Right atrium auricular region (tissue), 2 donors: ENCODE measurements around the gene ZNF81. TPM values are rescaled to one million over a fixed set of nuclear protein-coding genes. Genes with fewer than 3 reads are reported as not detected.
"Not testable (repeated sequence)": the region's sequence is repeated elsewhere in the genome, so short reads cannot be mapped to it uniquely, and the experiment has no call there.

Experiments used
- DNase-seq: peaks from one replicate; pipeline ENCODE4 v3.0.0-alpha.2; 2019; ENCODE audit warnings: low spot score
- H3K27ac ChIP-seq, 2 donors: fragments of 200-600 bp; sonication (generic); 1 replicate in 1 of 2; 2 replicates in 1 of 2; pipeline ENCODE4 v1.5.1; 2016 to 2019
- H3K27me3 ChIP-seq, 2 donors: fragments of 200-600 bp; sonication (generic); one replicate each; pipeline versions ENCODE4 v1.5.1 to v1.6.0; 2017 to 2019
- H3K36me3 ChIP-seq: fragments of 200-600 bp; sonication (generic); one replicate; pipeline ENCODE4 v1.5.1; 2016
- H3K4me1 ChIP-seq, 2 donors: fragments of 200-600 bp; sonication (generic); one replicate each; pipeline versions ENCODE4 v1.5.1 to v1.6.0; 2017 to 2019
- H3K4me3 ChIP-seq, 2 donors: fragments of 200-600 bp; sonication (generic); 1 replicate in 1 of 2; 2 replicates in 1 of 2; pipeline ENCODE4 v1.5.1; 2017 to 2019; ENCODE audit warnings: mild to moderate bottlenecking in 1 of 2, moderate library complexity in 1 of 2
- H3K9me3 ChIP-seq, 2 donors: fragments of 200-600 bp; sonication (generic); one replicate each; pipeline ENCODE4 v1.5.1; 2019
- total RNA-seq, 2 donors: library from RNA; depleted of rRNA; stranded (reverse); fragments of >200 nt; gene quantifications; one replicate each; pipeline ENCODE4 v1.1.0, GENCODE V29; 2016
- TF ChIP-seq, protein P1 (sequence below), 2 donors: fragments of 200-600 bp; sonication (generic); IDR thresholded peaks; one replicate each; pipeline ENCODE4 v1.5.1; 2019; ENCODE audit warnings: antibody characterized with exemption in 2 of 2

The ZNF81 gene
- total RNA-seq, 2 donors from 2014 or later, result 3.6 to 4.7 TPM

DNA sequence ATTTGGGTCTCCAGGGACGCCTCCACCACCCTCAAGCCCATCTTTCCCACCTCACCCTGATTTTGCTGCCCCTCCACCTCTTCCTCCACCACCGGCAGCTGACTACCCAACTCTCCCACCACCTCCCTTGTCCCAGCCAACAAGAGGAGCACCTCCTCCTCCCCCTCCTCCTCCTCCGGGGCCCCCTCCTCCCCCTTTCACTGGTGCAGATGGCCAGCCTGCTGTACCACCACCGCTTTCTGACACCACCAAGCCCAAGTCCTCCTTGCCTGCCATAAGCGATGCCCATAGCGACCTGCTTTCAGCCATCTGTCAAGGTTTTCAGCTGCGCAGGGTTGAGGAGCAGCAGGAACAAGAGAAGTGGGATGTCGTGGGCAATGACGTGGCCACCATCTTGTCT is 32.4 kb upstream of the ZNF81 start:
- Histone ChIP-seq H3K4me3 (no peak overlapping the region), H3K4me1 (no peaks in the 10 kb centered on the region), H3K9me3 (no peaks in the 10 kb centered on the region), H3K36me3 (no peaks in the 10 kb centered on the region), H3K27me3 (no peaks in the 10 kb centered on the region), H3K27ac (no peak overlapping the region)
- no peak for DNase-seq
- TF ChIP-seq, protein P1, sequence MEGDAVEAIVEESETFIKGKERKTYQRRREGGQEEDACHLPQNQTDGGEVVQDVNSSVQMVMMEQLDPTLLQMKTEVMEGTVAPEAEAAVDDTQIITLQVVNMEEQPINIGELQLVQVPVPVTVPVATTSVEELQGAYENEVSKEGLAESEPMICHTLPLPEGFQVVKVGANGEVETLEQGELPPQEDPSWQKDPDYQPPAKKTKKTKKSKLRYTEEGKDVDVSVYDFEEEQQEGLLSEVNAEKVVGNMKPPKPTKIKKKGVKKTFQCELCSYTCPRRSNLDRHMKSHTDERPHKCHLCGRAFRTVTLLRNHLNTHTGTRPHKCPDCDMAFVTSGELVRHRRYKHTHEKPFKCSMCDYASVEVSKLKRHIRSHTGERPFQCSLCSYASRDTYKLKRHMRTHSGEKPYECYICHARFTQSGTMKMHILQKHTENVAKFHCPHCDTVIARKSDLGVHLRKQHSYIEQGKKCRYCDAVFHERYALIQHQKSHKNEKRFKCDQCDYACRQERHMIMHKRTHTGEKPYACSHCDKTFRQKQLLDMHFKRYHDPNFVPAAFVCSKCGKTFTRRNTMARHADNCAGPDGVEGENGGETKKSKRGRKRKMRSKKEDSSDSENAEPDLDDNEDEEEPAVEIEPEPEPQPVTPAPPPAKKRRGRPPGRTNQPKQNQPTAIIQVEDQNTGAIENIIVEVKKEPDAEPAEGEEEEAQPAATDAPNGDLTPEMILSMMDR (IDR thresholded peaks at IDR 0.05), result no peak

DNA sequence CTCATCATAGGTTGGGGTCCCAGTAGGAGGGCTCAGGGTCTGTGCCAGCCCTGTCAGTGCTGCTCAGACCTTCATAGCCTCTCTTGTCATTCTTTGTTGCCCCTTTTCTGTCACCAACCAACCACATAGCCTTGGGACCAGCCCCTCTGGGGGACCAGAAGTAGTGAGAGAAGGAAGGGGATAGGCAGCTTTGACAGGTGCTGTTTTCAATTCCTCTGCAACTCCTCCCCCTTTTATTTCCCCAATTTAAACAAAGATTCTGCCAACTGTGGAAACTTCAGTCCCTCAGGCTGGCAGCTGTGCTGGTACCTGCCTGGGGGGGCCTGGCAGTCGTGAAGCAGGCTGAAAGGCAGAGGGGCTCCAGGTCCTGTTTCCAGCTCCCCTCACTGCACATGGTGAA is 30.9 kb upstream of the ZNF81 start:
- H3K36me3 ChIP-seq, H3K4me1 ChIP-seq, H3K4me3 ChIP-seq, H3K27me3 ChIP-seq, DNase-seq, H3K27ac ChIP-seq, H3K9me3 ChIP-seq: not testable (repeated sequence)

DNA sequence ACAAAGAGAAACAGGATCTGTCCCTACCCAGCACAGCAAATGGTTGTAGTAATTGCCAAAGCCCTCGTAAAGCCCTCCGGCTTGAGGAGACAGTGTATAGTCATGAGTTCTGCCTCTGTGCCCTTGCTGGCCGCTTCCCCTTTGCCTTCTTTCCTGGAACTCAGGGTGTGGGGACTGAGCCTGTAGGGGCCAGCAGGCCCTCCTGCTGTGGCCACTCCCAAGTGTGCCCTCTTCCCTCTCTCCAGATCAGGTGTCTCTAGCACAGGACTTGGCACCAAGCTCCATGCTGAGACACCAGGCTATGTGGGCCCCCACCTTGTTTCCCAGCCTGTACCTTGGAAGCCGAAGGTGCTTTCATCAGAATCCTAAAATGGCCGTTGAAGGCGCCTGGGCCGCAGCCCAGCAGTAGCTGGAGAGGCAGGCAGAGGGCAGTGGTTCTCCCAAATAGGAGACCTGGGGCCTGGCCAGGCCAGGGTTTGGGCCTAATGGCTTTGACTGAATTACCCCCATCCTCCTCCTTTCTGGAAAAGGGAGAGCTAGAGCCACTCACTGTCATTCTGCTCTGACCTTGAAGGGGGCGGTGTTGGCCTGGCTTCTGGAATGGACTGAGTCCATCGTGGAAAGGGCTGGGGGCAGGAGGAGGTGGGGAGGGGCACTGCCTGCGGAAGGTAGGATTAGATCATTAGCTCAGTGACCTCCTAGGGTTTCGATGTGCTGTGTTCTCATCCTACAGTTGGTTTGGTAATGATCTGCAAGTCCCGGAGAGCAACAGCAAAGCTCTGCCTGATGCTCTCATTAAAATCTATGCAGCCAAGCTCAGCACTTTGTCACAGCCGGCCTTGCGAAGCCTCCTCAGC is 30.1 kb upstream of the ZNF81 start:
- not testable (repeated sequence) for H3K27me3 ChIP-seq, H3K4me3 ChIP-seq, H3K36me3 ChIP-seq, H3K4me1 ChIP-seq, H3K9me3 ChIP-seq, DNase-seq, H3K27ac ChIP-seq

DNA sequence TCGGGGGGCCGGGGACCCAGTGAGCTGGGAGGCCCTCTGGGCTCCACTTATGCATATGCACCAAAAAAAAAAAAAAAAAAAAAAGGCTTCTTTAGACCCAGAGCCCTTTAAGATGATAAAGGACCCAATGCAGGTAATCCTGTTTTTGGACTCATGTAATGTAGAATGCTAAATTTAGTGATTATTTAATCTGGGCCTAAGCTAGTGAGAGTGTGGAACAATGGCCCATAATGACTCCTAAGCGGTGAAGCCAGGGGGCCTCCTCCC is 29.5 kb upstream of the ZNF81 start:
- not testable (repeated sequence) for H3K36me3 ChIP-seq, H3K9me3 ChIP-seq, DNase-seq, H3K27me3 ChIP-seq, H3K27ac ChIP-seq, H3K4me1 ChIP-seq, H3K4me3 ChIP-seq

DNA sequence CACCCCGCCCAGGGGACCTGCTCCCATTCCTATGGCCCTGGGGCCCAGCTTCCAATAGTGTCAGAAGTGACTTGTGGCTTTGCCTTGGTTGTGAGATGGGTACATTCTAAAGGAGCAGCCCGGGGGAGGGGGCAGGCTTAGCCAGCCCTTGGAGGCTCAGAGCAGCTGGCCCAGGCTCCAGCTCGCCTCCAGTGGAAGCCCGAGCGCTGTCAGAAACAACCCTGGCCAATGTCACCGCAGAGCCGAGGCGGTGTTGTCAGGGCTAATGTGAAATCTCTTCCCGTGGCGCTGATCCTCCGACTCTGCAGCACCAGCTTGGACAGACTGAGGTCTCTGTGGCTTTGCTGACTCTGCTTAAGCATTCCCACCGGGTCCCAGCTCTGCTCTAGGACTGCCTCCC is 29.2 kb upstream of the ZNF81 start:
- TF ChIP-seq, protein P1 (IDR thresholded peaks at IDR 0.05), result no peak
- H3K9me3 ChIP-seq, result no peaks in the 10 kb centered on the region
- no peak for DNase-seq
- H3K27ac ChIP-seq, result no peak overlapping the region
- no peaks in the 10 kb centered on the region for H3K4me1 ChIP-seq
- no peaks in the 10 kb centered on the region for H3K27me3 ChIP-seq
- H3K4me3 ChIP-seq, result no peak overlapping the region
- no peaks in the 10 kb centered on the region for H3K36me3 ChIP-seq

DNA sequence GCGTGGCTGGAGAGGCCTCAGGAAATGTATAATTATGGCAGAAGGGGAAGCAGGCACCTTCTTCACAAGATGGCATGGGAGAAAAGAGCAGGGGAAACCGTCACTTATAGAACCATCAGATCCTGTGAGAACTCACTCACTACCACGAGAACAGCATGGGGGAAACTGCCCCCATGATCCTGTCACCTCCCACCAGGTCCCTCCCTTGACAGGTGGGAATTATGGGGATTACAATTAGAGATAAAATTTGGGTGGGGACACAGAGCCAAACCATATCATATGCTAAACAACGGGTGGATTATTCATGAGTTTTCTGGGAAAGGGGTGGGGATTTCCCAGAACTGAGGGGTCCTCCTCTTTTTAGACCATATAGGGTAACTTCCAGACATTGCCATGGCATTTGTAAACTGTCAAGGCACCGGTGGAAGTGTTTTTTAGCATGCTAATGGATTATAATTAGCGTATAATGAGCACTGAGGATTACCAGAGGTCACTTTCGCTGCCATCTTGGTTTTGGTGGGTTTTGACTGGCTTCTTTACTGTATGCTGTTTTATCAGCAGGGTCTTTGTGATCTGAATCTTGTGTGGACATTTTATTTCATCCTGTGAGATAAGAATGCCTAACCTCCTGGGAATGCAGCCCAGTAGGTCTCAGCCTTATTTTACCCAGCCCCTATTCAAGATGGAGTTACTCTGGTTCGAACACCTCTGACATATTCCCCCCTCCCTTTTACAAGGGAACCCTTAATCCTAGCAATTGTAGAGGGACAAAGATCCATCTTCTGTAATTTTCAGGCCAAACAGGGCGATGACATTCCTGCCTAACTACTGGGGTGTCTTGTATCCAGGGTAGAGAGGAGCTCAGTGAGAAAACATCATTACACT is 27.6 kb upstream of the ZNF81 start:
- H3K4me1 ChIP-seq, result no peaks in the 10 kb centered on the region
- TF ChIP-seq, protein P1 (IDR thresholded peaks at IDR 0.05), result no peak
- H3K9me3 ChIP-seq, result no peaks in the 10 kb centered on the region
- no peaks in the 10 kb centered on the region for H3K27me3 ChIP-seq
- H3K4me3 ChIP-seq, result no peak overlapping the region
- H3K27ac ChIP-seq, result no peak overlapping the region
- DNase-seq, result no peak
- H3K36me3 ChIP-seq, result no peaks in the 10 kb centered on the region

DNA sequence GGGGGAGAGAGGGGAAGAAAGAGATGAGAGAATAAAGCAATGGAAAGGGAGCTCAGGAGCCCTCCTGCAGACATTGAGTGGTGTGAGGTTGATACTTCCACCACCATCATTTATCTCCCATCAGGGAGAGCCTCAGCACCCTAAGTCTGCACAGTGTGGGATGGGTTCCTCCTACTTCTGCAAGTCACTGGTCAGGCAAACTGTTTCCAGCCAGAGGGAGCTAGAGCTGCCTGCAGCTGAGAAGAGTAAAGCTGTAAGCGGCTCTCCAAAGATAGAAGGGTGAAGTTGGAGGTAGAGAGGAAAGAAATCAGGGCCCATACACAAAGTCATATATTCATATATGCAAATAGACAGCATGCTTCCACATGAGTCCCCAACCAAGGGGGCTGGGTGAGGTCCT is 21.9 kb upstream of the ZNF81 start:
- Histone ChIP-seq H3K4me3 (no peak overlapping the region), H3K4me1 (no peaks in the 10 kb centered on the region), H3K27ac (no peak overlapping the region), H3K36me3 (no peaks in the 10 kb centered on the region), H3K9me3 (no peaks in the 10 kb centered on the region), H3K27me3 (no peaks in the 10 kb centered on the region)
- TF ChIP-seq, protein P1 (IDR thresholded peaks at IDR 0.05), result no peak
- DNase-seq, result no peak
